BE2C (cell line): ENCODE results near the gene FXR2.

ENCODE experiments used
- DNase-seq: peaks from one replicate; pipeline ENCODE4 v3.0.0-alpha.2; 2020
- H3K27me3 ChIP-seq: fragments of 250-450 bp; sonication (Bioruptor Pico); 2 replicates; pipeline ENCODE4 v1.5.1; 2020; ENCODE audit warnings: mild to moderate bottlenecking
- H3K36me3 ChIP-seq: fragments of 250-450 bp; sonication (Bioruptor Pico); 2 replicates; pipeline ENCODE4 v1.5.1; 2020; ENCODE audit warnings: mild to moderate bottlenecking
- H3K4me1 ChIP-seq: fragments of 250-450 bp; sonication (Bioruptor Pico); 2 replicates; pipeline ENCODE4 v1.5.1; 2020
- H3K4me3 ChIP-seq: 2 replicates; pipeline ENCODE4 v1.5.1; 2011; ENCODE audit warnings: low read depth, low read length
- H3K9me3 ChIP-seq: fragments of 250-450 bp; sonication (Bioruptor Pico); 2 replicates; pipeline ENCODE4 v1.5.1; 2020
- CTCF ChIP-seq: IDR thresholded peaks from 2 replicates; pipeline ENCODE4 v1.5.1; 2012; ENCODE audit warnings: mild to moderate bottlenecking, low read depth, low read length

FXR2 gene

GRCh38 chr17:7569571-7569970 lies 45.1 kb downstream of the FXR2 start:
- Histone ChIP-seq H3K9me3 (no peaks in the 10 kb centered on the region), H3K4me1 (peaks cover under 1% of the 10 kb centered on the region; the same call in 1 of the 2 replicates), H3K27me3 (no peaks in the 10 kb centered on the region), H3K4me3 (no peak overlapping the region), H3K36me3 (peaks cover 21% of the 10 kb centered on the region)
- TF ChIP-seq CTCF: no peak
- DNase-seq: no peak

- H3K9me3 ChIP-seq: no peaks in the 10 kb centered on the region
- no peak for DNase-seq
- H3K4me3 ChIP-seq: no peak overlapping the region
- peaks cover 11% of the 10 kb centered on the region for H3K36me3 ChIP-seq
- TF ChIP-seq CTCF: no peak
- H3K4me1 ChIP-seq: no peaks in the 10 kb centered on the region
- no peaks in the 10 kb centered on the region for H3K27me3 ChIP-seq
Observed at GRCh38 chr17:7563115-7563869, 51.4 kb downstream of the FXR2 start.

DNA sequence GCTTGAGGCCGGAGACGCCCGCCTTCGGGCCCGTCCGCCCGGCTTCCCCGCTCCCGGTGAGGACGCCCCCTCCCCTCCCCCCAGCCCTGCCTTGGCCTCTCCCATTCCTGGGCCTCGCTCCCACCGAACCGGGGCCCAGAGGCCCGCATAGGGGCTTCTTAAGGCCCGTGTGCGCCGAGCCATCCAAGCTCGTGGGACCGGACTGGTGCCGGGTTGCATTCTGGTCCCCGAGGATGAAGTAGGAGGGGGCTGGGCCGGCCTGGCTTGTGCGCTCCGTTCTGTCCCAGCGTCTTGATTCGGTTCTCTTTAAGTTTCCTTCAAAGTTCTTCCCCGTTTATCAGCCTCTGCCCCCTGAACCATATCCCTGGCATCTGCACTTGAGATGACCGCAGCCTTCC lies 52.5 kb downstream of the FXR2 start:
- Histone ChIP-seq H3K36me3 (peaks cover 11% of the 10 kb centered on the region), H3K9me3 (no peaks in the 10 kb centered on the region), H3K4me1 (no peaks in the 10 kb centered on the region; the same call in 1 of the 2 replicates), H3K27me3 (no peaks in the 10 kb centered on the region), H3K4me3 (peak overlapping the region; percentile 74)
- no peak for DNase-seq
- TF ChIP-seq CTCF: no peak

DNA sequence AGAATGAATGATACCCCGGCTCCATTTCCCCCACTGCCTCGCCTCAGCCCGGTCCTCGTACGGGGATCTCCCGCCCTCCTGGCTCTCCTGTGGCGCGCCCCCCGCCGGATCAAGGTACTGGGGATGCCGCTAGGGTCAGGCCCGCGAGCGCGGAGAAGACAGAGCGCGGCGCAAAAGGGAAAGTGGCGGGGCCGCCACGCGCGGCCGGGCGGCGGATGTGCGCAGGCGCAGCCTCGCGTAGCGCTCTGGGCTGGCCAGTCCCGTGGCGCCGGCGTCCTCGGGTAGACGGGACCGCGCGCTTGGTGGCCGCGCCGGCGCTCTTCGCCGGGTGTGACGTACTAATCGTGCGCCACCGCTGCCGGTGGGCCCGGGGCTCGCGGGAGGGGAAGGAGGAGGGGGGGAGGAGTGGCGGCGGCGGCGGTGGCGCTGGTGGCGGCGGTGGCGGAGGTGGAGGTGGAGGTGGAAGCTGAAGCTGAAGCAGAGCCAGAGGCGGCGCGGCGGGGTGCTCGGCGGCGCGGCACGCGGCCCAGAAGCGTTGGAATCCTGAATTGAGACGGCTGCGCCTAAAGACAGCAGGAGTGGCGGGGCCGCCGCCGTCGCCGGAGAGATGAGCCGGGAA lies 53.0 kb downstream of the FXR2 start, which contains the start of gene SENP3:
TSS of gene SENP3 (plus strand) at position 331 of the 619 bp plus-strand sequence. CDS start 1,158 bp downstream, outside the sequence.
- TF ChIP-seq CTCF: no peak
- Histone ChIP-seq H3K4me3 (peak within 1 kb of the TSS; percentile 74), H3K36me3 (peaks cover 11% of the 10 kb centered on the region), H3K27me3 (no peaks in the 10 kb centered on the region), H3K9me3 (no peaks in the 10 kb centered on the region), H3K4me1 (no peaks in the 10 kb centered on the region; the same call in 1 of the 2 replicates)
- DNase-seq: peak; percentile 87

GRCh38 chr17:7561028-7561575 lies 53.6 kb downstream of the FXR2 start:
- H3K36me3 ChIP-seq: peaks cover 11% of the 10 kb centered on the region
- H3K4me3 ChIP-seq: peak overlapping the region; percentile 74
- no peaks in the 10 kb centered on the region for H3K9me3 ChIP-seq
- TF ChIP-seq CTCF: peak; percentile 55
- DNase-seq: peak; percentile 82
- H3K4me1 ChIP-seq: no peaks in the 10 kb centered on the region; the same call in 1 of the 2 replicates
- H3K27me3 ChIP-seq: no peaks in the 10 kb centered on the region
